Measurements from ENCODE around the gene PLPP1. TPM values are rescaled to one million over a fixed set of nuclear protein-coding genes. Genes with fewer than 3 reads are reported as not detected.

Gene PLPP1
- total RNA-seq, 1 experiment from 2014 or later, result 20.2 TPM

DNA sequence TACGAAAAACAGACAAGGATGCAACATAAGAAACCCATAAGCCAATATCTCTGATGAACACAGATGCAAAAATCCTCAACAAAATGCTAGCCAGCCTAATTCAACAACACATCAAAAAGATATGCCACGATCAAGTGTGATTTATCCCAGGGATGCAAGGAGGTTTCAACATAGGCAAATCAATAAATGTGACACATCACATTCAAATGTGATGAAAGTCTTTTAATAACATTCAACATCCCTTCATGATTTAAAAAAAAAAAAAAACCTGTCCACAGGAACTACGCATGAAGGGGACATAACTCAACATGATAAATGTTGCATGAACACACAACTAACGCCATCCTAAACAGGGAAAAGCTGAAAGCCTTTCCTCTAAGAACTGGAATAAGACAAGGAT, 102.2 kb downstream of the PLPP1 start:
- Mint-ChIP-seq H3K27ac (ENCODE audit: unreplicated experiment) (peak overlapping the region; percentile 84), H3K9me3 (ENCODE audit: low read depth, unreplicated experiment) (peaks cover 8% of the 10 kb centered on the region)

DNA sequence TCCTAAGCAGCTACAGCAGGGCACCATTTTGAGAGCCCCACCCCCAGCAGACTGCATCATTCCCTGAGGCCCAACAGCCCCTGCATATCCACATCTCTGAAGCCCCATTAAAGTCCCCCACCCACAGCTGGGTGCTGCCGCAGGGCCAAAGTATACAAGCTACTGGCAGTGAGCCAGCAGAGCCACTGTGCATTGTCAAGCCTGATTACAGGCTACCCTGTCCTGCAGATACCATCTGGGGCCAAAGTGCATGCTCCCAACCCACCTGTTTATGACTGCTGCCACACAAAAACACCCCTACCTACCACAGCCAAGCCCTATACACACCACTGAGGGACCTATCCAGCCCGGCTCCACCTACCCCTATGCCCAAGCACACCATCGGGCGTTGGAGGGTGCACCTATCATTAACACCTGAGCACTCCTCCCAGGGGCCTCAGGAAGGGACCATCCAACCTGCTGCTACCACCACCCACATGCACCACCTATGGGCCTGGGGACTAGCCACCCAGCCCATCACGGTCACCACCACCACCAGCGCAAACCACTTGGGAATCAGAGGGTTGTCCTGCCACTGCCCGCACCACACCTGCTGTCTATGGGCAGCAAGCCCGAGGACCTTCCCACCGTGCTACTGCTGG, 105.0 kb downstream of the PLPP1 start:
- Mint-ChIP-seq H3K36me3 (ENCODE audit: insufficient read depth, unreplicated experiment) (peaks cover 27% of the 10 kb centered on the region), H3K27ac (ENCODE audit: unreplicated experiment) (no peak overlapping the region)

More for the DNA sequence above, 102.2 kb downstream of the PLPP1 start:
- Mint-ChIP-seq H3K4me1 (ENCODE audit: low read depth, unreplicated experiment) (peaks cover 16% of the 10 kb centered on the region), H3K4me3 (ENCODE audit: low read depth, unreplicated experiment) (peak overlapping the region; percentile 20), H3K36me3 (ENCODE audit: insufficient read depth, unreplicated experiment) (peaks cover 32% of the 10 kb centered on the region), H3K27me3 (ENCODE audit: unreplicated experiment) (no peaks in the 10 kb centered on the region)
- no peak for DNase-seq
- no peak for TF ChIP-seq CTCF (IDR thresholded peaks at IDR 0.05; ENCODE audit: unreplicated experiment)
- intact Hi-C loops (cut with micrococcal nuclease; ENCODE audit: unreplicated experiment), result no loop called here
- BruUV-seq (replicated peaks), result no TSS peak
- CTCF ChIA-PET, result no interaction called here

GRCh38 chr5:55429221-55429612, 105.5 kb downstream of the PLPP1 start:
- TF ChIP-seq CTCF (IDR thresholded peaks at IDR 0.05; ENCODE audit: unreplicated experiment), result no peak
- peaks cover 11% of the 10 kb centered on the region for H3K4me1 Mint-ChIP-seq (ENCODE audit: low read depth, unreplicated experiment)
- intact Hi-C loops (cut with micrococcal nuclease; ENCODE audit: unreplicated experiment), result no loop called here
- CTCF ChIA-PET, result no interaction called here
- no peak overlapping the region for H3K4me3 Mint-ChIP-seq (ENCODE audit: low read depth, unreplicated experiment)
- BruUV-seq (replicated peaks), result no TSS peak
- DNase-seq, result no peak
- H3K9me3 Mint-ChIP-seq (ENCODE audit: low read depth, unreplicated experiment), result no peaks in the 10 kb centered on the region
- H3K36me3 Mint-ChIP-seq (ENCODE audit: insufficient read depth, unreplicated experiment), result peaks cover 31% of the 10 kb centered on the region
- peak overlapping the region; percentile 14 for H3K27ac Mint-ChIP-seq (ENCODE audit: unreplicated experiment)
- no peaks in the 10 kb centered on the region for H3K27me3 Mint-ChIP-seq (ENCODE audit: unreplicated experiment)

More for the DNA sequence above, 105.0 kb downstream of the PLPP1 start:
- peaks cover 11% of the 10 kb centered on the region for H3K4me1 Mint-ChIP-seq (ENCODE audit: low read depth, unreplicated experiment)
- BruUV-seq (replicated peaks), result no TSS peak
- no peak overlapping the region for H3K4me3 Mint-ChIP-seq (ENCODE audit: low read depth, unreplicated experiment)
- DNase-seq, result no peak
- no peaks in the 10 kb centered on the region for H3K27me3 Mint-ChIP-seq (ENCODE audit: unreplicated experiment)
- intact Hi-C loops (cut with micrococcal nuclease; ENCODE audit: unreplicated experiment), result no loop called here
- peaks cover 2% of the 10 kb centered on the region for H3K9me3 Mint-ChIP-seq (ENCODE audit: low read depth, unreplicated experiment)
- no peak for TF ChIP-seq CTCF (IDR thresholded peaks at IDR 0.05; ENCODE audit: unreplicated experiment)
- CTCF ChIA-PET, result no interaction called here

GRCh38 chr5:55427157-55427556, 107.6 kb downstream of the PLPP1 start:
- Mint-ChIP-seq H3K27ac (ENCODE audit: unreplicated experiment) (no peak overlapping the region), H3K36me3 (ENCODE audit: insufficient read depth, unreplicated experiment) (peaks cover 37% of the 10 kb centered on the region), H3K4me1 (ENCODE audit: low read depth, unreplicated experiment) (peaks cover 2% of the 10 kb centered on the region), H3K9me3 (ENCODE audit: low read depth, unreplicated experiment) (no peaks in the 10 kb centered on the region), H3K27me3 (ENCODE audit: unreplicated experiment) (no peaks in the 10 kb centered on the region), H3K4me3 (ENCODE audit: low read depth, unreplicated experiment) (no peak overlapping the region)
- no TSS peak for BruUV-seq (replicated peaks)
- DNase-seq, result no peak
- CTCF ChIA-PET, result interaction anchor here (0.5 kb wide), 1 partner anchor 65 kb away, joined by 5 read pairs; no protein-coding TSS in a partner anchor
- TF ChIP-seq CTCF (IDR thresholded peaks at IDR 0.05; ENCODE audit: unreplicated experiment), result no peak
- intact Hi-C loops (cut with micrococcal nuclease; ENCODE audit: unreplicated experiment), result no loop called here
